Neural crest cell (in vitro differentiated cells): ENCODE results near the gene CHI3L2. TPM values are rescaled to one million over a fixed set of nuclear protein-coding genes. Genes with fewer than 3 reads are reported as not detected.

ENCODE experiments used
- DNase-seq: peaks from one replicate; pipeline ENCODE4 v3.0.0; 2021; ENCODE audit warnings: low read depth, mixed read lengths, low spot score
- H3K27ac Mint-ChIP-seq: one replicate; pipeline ENCODE4 v1.8.0; 2021; ENCODE audit warnings: mild to moderate bottlenecking, mixed read lengths; ENCODE audit not compliant: unreplicated experiment
- H3K27me3 Mint-ChIP-seq: 2 replicates; pipeline ENCODE4 v1.8.0; 2021; ENCODE audit warnings: low read depth, mild to moderate bottlenecking, mixed read lengths
- H3K36me3 Mint-ChIP-seq: 2 replicates; pipeline ENCODE4 v1.8.0; 2021; ENCODE audit warnings: low read depth, mild to moderate bottlenecking, mixed read lengths
- H3K4me1 Mint-ChIP-seq: 2 replicates; pipeline ENCODE4 v1.8.0; 2021; ENCODE audit warnings: mixed read lengths
- H3K4me3 Mint-ChIP-seq: one replicate; pipeline ENCODE4 v1.8.0; 2021; ENCODE audit warnings: mild to moderate bottlenecking, mixed read lengths
- H3K9me3 Mint-ChIP-seq: 2 replicates; pipeline ENCODE4 v1.8.0; 2021; ENCODE audit warnings: mixed read lengths
- total RNA-seq: library from RNA; stranded (reverse); gene quantifications from 2 replicates; pipeline ENCODE4 v1.2.1, GENCODE V29; 2021
- TF ChIP-seq, protein P1 (sequence below): fragments of 200-600 bp; sonication (generic); conservative IDR thresholded peaks from 2 replicates; pipeline ENCODE4 v1.5.0; 2021; ENCODE audit warnings: antibody characterized with exemption, mild to moderate bottlenecking

CHI3L2 gene
- total RNA-seq, 1 donor from 2014 or later: not detected

GRCh38 chr1:111195002-111195684 lies 32.4 kb upstream of the CHI3L2 start:
- H3K4me3 Mint-ChIP-seq: no peak overlapping the region
- DNase-seq: no peak
- H3K4me1 Mint-ChIP-seq: peaks cover 6% of the 10 kb centered on the region
- H3K27ac Mint-ChIP-seq: no peak overlapping the region
- TF ChIP-seq, protein P1, sequence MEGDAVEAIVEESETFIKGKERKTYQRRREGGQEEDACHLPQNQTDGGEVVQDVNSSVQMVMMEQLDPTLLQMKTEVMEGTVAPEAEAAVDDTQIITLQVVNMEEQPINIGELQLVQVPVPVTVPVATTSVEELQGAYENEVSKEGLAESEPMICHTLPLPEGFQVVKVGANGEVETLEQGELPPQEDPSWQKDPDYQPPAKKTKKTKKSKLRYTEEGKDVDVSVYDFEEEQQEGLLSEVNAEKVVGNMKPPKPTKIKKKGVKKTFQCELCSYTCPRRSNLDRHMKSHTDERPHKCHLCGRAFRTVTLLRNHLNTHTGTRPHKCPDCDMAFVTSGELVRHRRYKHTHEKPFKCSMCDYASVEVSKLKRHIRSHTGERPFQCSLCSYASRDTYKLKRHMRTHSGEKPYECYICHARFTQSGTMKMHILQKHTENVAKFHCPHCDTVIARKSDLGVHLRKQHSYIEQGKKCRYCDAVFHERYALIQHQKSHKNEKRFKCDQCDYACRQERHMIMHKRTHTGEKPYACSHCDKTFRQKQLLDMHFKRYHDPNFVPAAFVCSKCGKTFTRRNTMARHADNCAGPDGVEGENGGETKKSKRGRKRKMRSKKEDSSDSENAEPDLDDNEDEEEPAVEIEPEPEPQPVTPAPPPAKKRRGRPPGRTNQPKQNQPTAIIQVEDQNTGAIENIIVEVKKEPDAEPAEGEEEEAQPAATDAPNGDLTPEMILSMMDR: no peak
- no peaks in the 10 kb centered on the region for H3K9me3 Mint-ChIP-seq
- no peaks in the 10 kb centered on the region for H3K27me3 Mint-ChIP-seq
- H3K36me3 Mint-ChIP-seq: peaks cover 2% of the 10 kb centered on the region

DNA sequence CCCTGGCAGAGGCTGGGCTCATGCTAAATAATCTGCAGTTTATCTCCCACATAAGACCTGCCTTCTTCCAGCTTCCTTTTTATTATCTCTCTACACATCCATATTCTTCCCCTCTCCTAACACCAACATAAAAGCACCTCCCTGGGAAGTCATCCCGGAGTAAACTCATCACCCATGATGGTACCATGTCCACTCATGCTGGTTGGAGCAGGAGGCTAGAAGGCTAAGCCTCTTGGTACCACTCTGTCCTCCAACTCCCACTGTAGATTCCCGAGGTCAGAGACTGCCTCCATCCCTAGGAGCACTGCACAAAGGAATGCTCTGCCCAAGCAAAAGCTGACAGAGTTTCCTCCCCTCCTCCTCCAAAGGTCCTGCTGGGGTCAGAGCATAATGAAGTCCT lies 31.3 kb upstream of the CHI3L2 start:
- Mint-ChIP-seq H3K27ac (no peak overlapping the region), H3K36me3 (no peaks in the 10 kb centered on the region), H3K9me3 (no peaks in the 10 kb centered on the region), H3K4me1 (peaks cover 10% of the 10 kb centered on the region), H3K4me3 (no peak overlapping the region), H3K27me3 (no peaks in the 10 kb centered on the region)
- DNase-seq: no peak
- TF ChIP-seq, protein P1: no peak

DNA sequence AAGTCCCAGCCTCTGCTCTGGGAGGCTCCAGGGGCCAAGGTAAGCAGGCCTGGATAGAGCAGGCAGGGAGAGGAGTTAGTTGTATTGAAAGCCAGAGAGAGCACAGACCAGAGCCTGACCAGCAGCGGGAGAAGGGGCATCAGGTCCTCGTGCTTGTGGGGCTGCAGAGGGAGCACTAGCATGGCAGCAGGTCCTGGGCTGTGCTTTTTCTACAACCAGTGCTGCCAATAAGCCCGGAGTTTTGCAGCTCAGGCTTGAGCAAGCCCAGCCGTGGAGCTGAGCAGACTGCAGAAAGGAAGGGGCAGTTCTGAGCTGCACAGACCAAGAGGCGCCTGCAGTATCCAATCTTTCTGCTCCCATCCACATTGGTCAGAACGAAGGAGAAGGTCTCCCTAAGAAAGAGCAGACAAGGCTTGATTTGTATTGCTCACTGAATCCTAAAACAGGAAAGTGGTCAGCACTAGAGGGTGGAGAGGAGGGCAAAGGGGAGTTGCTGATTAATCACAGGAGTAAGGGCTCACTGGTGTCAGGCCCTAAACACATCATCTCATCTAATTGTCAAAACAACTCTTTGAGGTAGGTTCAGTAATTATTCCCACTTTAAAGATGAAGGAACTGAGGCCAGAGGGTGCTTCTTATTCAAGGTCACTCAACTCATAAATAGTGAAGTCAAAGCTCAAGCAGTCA lies 29.8 kb upstream of the CHI3L2 start:
- Mint-ChIP-seq H3K27ac (no peak overlapping the region), H3K27me3 (no peaks in the 10 kb centered on the region), H3K4me1 (peaks cover 10% of the 10 kb centered on the region), H3K36me3 (no peaks in the 10 kb centered on the region), H3K9me3 (no peaks in the 10 kb centered on the region), H3K4me3 (no peak overlapping the region)
- DNase-seq: no peak
- TF ChIP-seq, protein P1: peak; percentile 48

GRCh38 chr1:111198836-111199235 lies 28.7 kb upstream of the CHI3L2 start:
- Mint-ChIP-seq H3K36me3 (no peaks in the 10 kb centered on the region), H3K27ac (no peak overlapping the region), H3K4me1 (peaks cover 10% of the 10 kb centered on the region), H3K27me3 (no peaks in the 10 kb centered on the region), H3K9me3 (no peaks in the 10 kb centered on the region), H3K4me3 (no peak overlapping the region)
- no peak for DNase-seq
- TF ChIP-seq, protein P1: no peak

DNA sequence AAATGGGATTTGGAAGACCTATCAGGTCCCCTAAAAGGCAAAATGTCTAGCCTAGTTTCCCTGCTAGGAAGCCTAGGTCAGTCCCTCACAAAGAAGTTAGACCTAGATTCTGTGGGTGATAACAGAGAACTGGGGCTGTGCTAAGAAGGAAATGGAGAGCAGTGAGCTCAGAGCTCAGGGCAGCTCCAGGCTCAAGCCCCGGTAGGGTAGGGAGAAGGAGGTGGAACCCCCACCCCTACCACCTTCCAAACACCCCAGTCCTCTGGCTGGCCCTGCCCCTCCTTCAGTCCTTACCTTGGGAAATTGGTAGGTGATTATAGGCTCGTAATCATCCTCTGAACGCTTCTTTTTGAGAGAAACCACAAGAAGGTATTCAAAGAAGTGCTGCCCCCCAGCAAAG lies 28.2 kb upstream of the CHI3L2 start:
- Mint-ChIP-seq H3K36me3 (no peaks in the 10 kb centered on the region), H3K4me1 (peaks cover 10% of the 10 kb centered on the region), H3K27ac (no peak overlapping the region), H3K9me3 (no peaks in the 10 kb centered on the region), H3K4me3 (no peak overlapping the region), H3K27me3 (no peaks in the 10 kb centered on the region)
- DNase-seq: no peak
- TF ChIP-seq, protein P1: no peak
